Measurements from ENCODE around the gene EPHB3.

Gene EPHB3

GRCh38 chr3:184596886-184597575 lies 35.4 kb downstream of the EPHB3 start:
- no peak for TF ChIP-seq CTCF (IDR thresholded peaks at IDR 0.05; ENCODE audit: borderline replicate concordance, insufficient read depth, low read depth, low read length)
- no peak overlapping the region for H3K4me3 ChIP-seq (ENCODE audit: low read depth, low read length)

DNA sequence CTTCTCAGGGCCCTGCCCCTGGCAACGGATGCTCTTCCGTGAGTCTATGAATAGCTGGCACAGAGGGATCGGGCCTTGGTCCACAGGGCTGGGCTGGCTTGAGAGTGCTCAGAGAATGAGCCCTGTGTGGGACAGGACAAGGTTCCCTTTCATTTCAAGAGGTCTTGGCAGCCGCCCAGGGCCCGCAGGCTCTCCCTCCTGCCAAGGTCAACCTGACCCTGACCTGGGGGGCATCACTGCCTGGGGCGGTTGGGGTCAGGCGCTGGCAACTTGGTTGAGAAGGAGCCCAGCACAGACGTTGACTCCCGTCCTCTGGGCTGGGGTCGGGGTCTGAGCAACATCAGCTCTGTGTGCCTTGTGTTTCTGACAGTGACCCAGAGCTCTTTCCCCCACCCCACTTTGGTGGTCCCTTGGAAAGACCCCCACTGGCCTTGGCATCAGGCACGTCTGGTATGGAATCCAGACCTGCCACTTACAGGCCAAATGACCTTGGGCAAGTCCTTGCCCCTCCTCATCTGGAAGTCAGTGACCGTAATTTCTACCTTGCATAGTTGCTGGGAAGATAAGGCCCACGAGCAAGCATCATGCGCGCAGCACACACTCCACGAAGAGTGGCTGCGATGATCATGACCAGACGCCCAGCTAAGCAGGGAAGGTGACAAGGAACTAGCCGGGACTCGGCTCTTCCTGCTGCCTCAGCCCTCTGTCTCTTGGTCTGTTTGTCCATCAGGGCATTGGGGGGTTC lies 36.4 kb downstream of the EPHB3 start:
- no peak for TF ChIP-seq CTCF (IDR thresholded peaks at IDR 0.05; ENCODE audit: borderline replicate concordance, insufficient read depth, low read depth, low read length)
- H3K4me3 ChIP-seq (ENCODE audit: low read depth, low read length), result no peak overlapping the region

GRCh38 chr3:184598574-184598927 lies 37.0 kb downstream of the EPHB3 start:
- no peak for TF ChIP-seq CTCF (IDR thresholded peaks at IDR 0.05; ENCODE audit: borderline replicate concordance, insufficient read depth, low read depth, low read length)
- H3K4me3 ChIP-seq (ENCODE audit: low read depth, low read length), result no peak overlapping the region

- no peak for TF ChIP-seq CTCF (IDR thresholded peaks at IDR 0.05; ENCODE audit: borderline replicate concordance, insufficient read depth, low read depth, low read length)
- H3K4me3 ChIP-seq (ENCODE audit: low read depth, low read length), result no peak overlapping the region
These were observed 37.6 kb downstream of the EPHB3 start for GRCh38 chr3:184599143-184599542.

DNA sequence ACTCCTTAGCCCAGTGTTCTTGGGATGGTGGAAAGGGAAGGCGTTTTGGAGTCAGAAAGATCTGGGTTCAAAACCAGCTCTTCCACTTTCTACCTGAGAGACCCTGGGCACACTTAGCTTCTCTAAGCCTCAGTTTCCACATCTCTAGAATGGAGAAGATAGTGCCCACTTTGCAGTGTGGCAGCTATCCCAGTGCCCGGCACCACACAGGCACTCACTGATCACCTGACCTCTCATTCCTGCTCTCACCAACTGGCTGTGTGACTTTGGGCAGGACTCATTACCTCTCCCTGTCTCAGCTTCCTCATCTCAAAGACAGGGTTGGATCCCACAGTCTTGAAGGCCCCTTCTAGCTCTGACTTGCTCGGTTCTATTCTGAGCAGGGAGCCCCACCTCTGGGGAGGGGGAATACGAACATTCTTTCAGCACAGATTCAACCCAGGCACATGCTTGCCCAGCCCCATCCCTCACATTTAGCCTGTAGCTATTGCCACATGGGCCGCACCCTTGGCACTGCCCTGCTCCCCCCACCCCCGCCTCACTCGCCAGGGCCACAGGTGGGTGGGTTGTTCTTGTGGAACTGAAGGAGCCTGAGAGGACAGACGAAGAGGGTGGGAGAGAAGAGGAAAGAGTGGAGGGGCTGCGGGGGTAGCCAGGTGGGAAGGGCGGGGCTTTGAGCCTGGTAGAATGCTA lies 39.2 kb downstream of the EPHB3 start:
- no peak overlapping the region for H3K4me3 ChIP-seq (ENCODE audit: low read depth, low read length)
- no peak for TF ChIP-seq CTCF (IDR thresholded peaks at IDR 0.05; ENCODE audit: borderline replicate concordance, insufficient read depth, low read depth, low read length)

GRCh38 chr3:184601576-184602371 lies 40.2 kb downstream of the EPHB3 start:
- H3K4me3 ChIP-seq (ENCODE audit: low read depth, low read length), result no peak overlapping the region
- TF ChIP-seq CTCF (IDR thresholded peaks at IDR 0.05; ENCODE audit: borderline replicate concordance, insufficient read depth, low read depth, low read length), result no peak
